CD14-positive monocyte (primary cell): ENCODE data around the gene GSK3A. TPM values are rescaled to one million over a fixed set of nuclear protein-coding genes. Genes with fewer than 3 reads are reported as not detected.
A peak's percentile ranks its signal among the peaks of the same experiment; 100 is the strongest.

Experiments used
- DNase-seq, 3 donors: peaks; one replicate each; pipeline ENCODE4 v3.0.0-alpha.2; 2011 to 2022
- H2AFZ ChIP-seq: 2 replicates; pipeline ENCODE4 v1.6.0; 2012; ENCODE audit warnings: mild to moderate bottlenecking, low read depth, low read length, inconsistent platforms; ENCODE audit not compliant: insufficient read depth, poor library complexity, severe bottlenecking
- H3K27ac ChIP-seq, 2 donors: 1 replicate in 1 of 2; 2 replicates in 1 of 2; pipeline ENCODE4 v1.5.1; 2012 to 2013; ENCODE audit warnings: low read length in 2 of 2, control low read depth in 1 of 2, inconsistent platforms in 1 of 2, low read depth in 1 of 2, mild to moderate bottlenecking in 1 of 2
- H3K27me3 ChIP-seq, 2 donors: one replicate each; pipeline versions ENCODE4 v1.6.0 to v1.6.1; 2011 to 2013; ENCODE audit warnings: low read length in 2 of 2; ENCODE audit not compliant: control insufficient read depth in 2 of 2, insufficient read depth in 2 of 2
- H3K36me3 ChIP-seq, 2 donors: replicated peaks in 1 of 2; 1 replicate in 1 of 2; 2 replicates in 1 of 2; pipeline versions ENCODE4 v1.5.1 to v1.6.1; 2012 to 2013; ENCODE audit warnings: low read length in 2 of 2, control low read depth in 1 of 2, inconsistent platforms in 1 of 2, mild to moderate bottlenecking in 1 of 2; ENCODE audit not compliant: insufficient read depth in 2 of 2, control insufficient read depth in 1 of 2
- H3K4me1 ChIP-seq, 2 donors: 1 replicate in 1 of 2; 2 replicates in 1 of 2; pipeline versions ENCODE4 v1.5.1 to v1.6.1; 2012 to 2013; ENCODE audit warnings: low read length in 2 of 2, control low read depth in 1 of 2, inconsistent platforms in 1 of 2, mild to moderate bottlenecking in 1 of 2, moderate library complexity in 1 of 2; ENCODE audit not compliant: insufficient read depth in 2 of 2, control insufficient read depth in 1 of 2
- H3K4me2 ChIP-seq: replicated peaks from 2 replicates; pipeline ENCODE3; 2012; ENCODE audit warnings: low read length, moderate library complexity, mild to moderate bottlenecking; ENCODE audit not compliant: poor library complexity, severe bottlenecking; ENCODE audit errors: extremely low read depth
- H3K4me3 ChIP-seq, 3 experiments: fragments of 200-600 bp in 1 of 3; sonication (generic) in 1 of 3; replicated peaks in 1 of 3; 1 replicate in 2 of 3; 2 replicates in 1 of 3; pipeline ENCODE4 v1.5.1; 2011 to 2013; ENCODE audit warnings: low read length in 3 of 3, mild to moderate bottlenecking in 3 of 3, control low read depth in 2 of 3, low read depth in 2 of 3, inconsistent platforms in 1 of 3, moderate library complexity in 1 of 3
- H3K79me2 ChIP-seq: 2 replicates; pipeline ENCODE4 v1.6.0; 2012; ENCODE audit warnings: mild to moderate bottlenecking, control low read depth, inconsistent platforms, low read length, moderate library complexity; ENCODE audit not compliant: insufficient read depth
- H3K9ac ChIP-seq: 2 replicates; pipeline ENCODE4 v1.6.0; 2017; ENCODE audit warnings: low read length, mild to moderate bottlenecking; ENCODE audit not compliant: insufficient read depth, poor library complexity, severe bottlenecking
- H3K9me3 ChIP-seq, 2 donors: replicated peaks in 1 of 2; 1 replicate in 1 of 2; 2 replicates in 1 of 2; pipeline versions ENCODE4 v1.5.1 to v1.6.1; 2012 to 2013; ENCODE audit warnings: low read length in 2 of 2, control low read depth in 1 of 2; ENCODE audit not compliant: control insufficient read depth in 1 of 2, insufficient read depth in 1 of 2
- H4K20me1 ChIP-seq: 2 replicates; pipeline ENCODE4 v1.6.0; 2012; ENCODE audit warnings: mild to moderate bottlenecking, low read length, control low read depth, moderate library complexity; ENCODE audit not compliant: insufficient read depth
- H3K27ac Mint-ChIP-seq, 7 donors: one replicate each; pipeline ENCODE4 v1.8.0; 2020; ENCODE audit warnings: mild to moderate bottlenecking in 7 of 7, mixed read lengths in 7 of 7, moderate library complexity in 6 of 7, inconsistent platforms in 2 of 7
- H3K27me3 Mint-ChIP-seq, 3 donors: one replicate each; pipeline ENCODE4 v1.8.0; 2021 to 2022; ENCODE audit warnings: low read depth in 3 of 3, mild to moderate bottlenecking in 3 of 3, mixed read lengths in 3 of 3, moderate library complexity in 3 of 3, inconsistent platforms in 1 of 3
- H3K36me3 Mint-ChIP-seq, 2 donors: one replicate each; pipeline ENCODE4 v1.8.0; 2020; ENCODE audit warnings: mixed read lengths in 2 of 2, inconsistent platforms in 1 of 2, mild to moderate bottlenecking in 1 of 2
- H3K4me1 Mint-ChIP-seq: one replicate; pipeline ENCODE4 v1.8.0; 2020; ENCODE audit warnings: mild to moderate bottlenecking, mixed read lengths
- H3K4me3 Mint-ChIP-seq, 2 donors: one replicate each; pipeline ENCODE4 v1.8.0; 2020; ENCODE audit warnings: mild to moderate bottlenecking in 2 of 2, mixed read lengths in 2 of 2, moderate library complexity in 1 of 2
- H3K9me3 Mint-ChIP-seq, 7 donors: one replicate each; pipeline ENCODE4 v1.8.0; 2020 to 2022; ENCODE audit warnings: mixed read lengths in 7 of 7, mild to moderate bottlenecking in 6 of 7, moderate library complexity in 6 of 7, inconsistent platforms in 2 of 7
- WGBS: methylation state at CpG from one replicate; pipeline ENCODE4 v1.1.5; 2013; ENCODE audit warnings: missing lambda C conversion rate; ENCODE audit not compliant: insufficient coverage; 5-methylcytosine and 5-hydroxymethylcytosine counted together
- intact Hi-C, 2 donors: fragments of 100-400 bp; cut with micrococcal nuclease; formaldehyde crosslinking; loops; one replicate each; pipeline versions ENCODE4 v1.15.0 to v1.15.1; 2023
- polyA plus RNA-seq, 3 donors: library from polyadenylated mRNA; depleted of rRNA in 1 of 3; unstranded in 2 of 3; stranded (reverse) in 1 of 3; fragments of 300-500 nt in 2 of 3; fragments of >200 nt in 1 of 3; fragmentation: Illumina TruSeq in 2 of 3; gene quantifications; 1 replicate in 2 of 3; 2 replicates in 1 of 3; pipeline ENCODE4 v1.2.3, GENCODE V29; 2012 to 2021
- TF ChIP-seq, protein P1 (sequence below): fragments of 200-600 bp; IDR thresholded peaks from one replicate; pipeline ENCODE4 v1.8.0; 2022; ENCODE audit warnings: antibody characterized with exemption, mild to moderate bottlenecking

Gene GSK3A
- polyA plus RNA-seq, 3 donors = 12.3 to 47.2 (median 14.9) TPM

DNA sequence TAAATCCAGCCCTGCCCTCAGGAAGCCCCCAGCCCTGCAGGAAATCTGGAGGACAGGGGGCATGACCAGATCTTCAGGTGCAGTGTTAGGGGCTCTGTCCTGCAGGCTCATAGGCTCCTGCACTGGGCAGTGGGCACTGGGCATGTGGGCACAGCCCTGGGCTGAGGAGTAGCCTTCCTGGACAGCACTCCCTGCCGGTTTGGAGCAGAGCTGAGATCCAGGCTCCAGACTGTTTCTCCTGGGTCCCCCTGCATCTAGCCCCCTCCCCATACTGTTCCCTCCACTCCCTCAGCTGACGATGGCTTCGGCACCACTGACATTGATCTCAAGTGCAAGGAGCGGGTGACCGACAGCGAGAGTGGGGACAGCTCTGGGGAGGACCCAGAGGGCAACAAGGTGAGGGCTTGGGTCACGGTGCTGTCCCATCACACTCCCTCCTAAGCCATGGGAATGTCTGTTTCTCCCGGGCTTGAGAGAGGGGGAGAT is 47.2 kb upstream of the GSK3A start:
- H2AFZ ChIP-seq = no peak overlapping the region
- no peak for DNase-seq
- peaks cover 93% of the 10 kb centered on the region for H4K20me1 ChIP-seq
- no peaks in the 10 kb centered on the region for H3K9me3 ChIP-seq
- peaks cover 71 to 76% of the 10 kb centered on the region in 2 donors for H3K36me3 ChIP-seq
- H3K4me3 ChIP-seq = no peak overlapping the region
- peaks cover 29 to 38% of the 10 kb centered on the region in 2 donors for H3K4me1 ChIP-seq
- TF ChIP-seq, protein P1, sequence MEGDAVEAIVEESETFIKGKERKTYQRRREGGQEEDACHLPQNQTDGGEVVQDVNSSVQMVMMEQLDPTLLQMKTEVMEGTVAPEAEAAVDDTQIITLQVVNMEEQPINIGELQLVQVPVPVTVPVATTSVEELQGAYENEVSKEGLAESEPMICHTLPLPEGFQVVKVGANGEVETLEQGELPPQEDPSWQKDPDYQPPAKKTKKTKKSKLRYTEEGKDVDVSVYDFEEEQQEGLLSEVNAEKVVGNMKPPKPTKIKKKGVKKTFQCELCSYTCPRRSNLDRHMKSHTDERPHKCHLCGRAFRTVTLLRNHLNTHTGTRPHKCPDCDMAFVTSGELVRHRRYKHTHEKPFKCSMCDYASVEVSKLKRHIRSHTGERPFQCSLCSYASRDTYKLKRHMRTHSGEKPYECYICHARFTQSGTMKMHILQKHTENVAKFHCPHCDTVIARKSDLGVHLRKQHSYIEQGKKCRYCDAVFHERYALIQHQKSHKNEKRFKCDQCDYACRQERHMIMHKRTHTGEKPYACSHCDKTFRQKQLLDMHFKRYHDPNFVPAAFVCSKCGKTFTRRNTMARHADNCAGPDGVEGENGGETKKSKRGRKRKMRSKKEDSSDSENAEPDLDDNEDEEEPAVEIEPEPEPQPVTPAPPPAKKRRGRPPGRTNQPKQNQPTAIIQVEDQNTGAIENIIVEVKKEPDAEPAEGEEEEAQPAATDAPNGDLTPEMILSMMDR = no peak
- intact Hi-C loops = loop anchor here in 1 of 2 donors (5.0 to 10.0 kb wide), 4 partner anchors 37 to 185 kb away; partner anchors contain the start of gene POU2F2
- Mint-ChIP-seq H3K27me3 (peaks cover 0 to 5% (median 0%) of the 10 kb centered on the region in 3 donors), H3K27ac (peak overlapping the region in 1 of 7 donors; percentile 48), H3K4me3 (no peak overlapping the region), H3K4me1 (peaks cover 33% of the 10 kb centered on the region), H3K9me3 (no peaks in the 10 kb centered on the region), H3K36me3 (peaks cover 57 to 76% of the 10 kb centered on the region in 2 donors)
- no peaks in the 10 kb centered on the region for H3K27me3 ChIP-seq
- H3K9ac ChIP-seq = no peak overlapping the region
- H3K79me2 ChIP-seq = peaks cover 28% of the 10 kb centered on the region
- peak overlapping the region in 1 of 2 donors; percentile 15 for H3K27ac ChIP-seq
- 92% methylated on average over 2 of the region's 8 CpGs for WGBS
- no peak overlapping the region for H3K4me2 ChIP-seq

DNA sequence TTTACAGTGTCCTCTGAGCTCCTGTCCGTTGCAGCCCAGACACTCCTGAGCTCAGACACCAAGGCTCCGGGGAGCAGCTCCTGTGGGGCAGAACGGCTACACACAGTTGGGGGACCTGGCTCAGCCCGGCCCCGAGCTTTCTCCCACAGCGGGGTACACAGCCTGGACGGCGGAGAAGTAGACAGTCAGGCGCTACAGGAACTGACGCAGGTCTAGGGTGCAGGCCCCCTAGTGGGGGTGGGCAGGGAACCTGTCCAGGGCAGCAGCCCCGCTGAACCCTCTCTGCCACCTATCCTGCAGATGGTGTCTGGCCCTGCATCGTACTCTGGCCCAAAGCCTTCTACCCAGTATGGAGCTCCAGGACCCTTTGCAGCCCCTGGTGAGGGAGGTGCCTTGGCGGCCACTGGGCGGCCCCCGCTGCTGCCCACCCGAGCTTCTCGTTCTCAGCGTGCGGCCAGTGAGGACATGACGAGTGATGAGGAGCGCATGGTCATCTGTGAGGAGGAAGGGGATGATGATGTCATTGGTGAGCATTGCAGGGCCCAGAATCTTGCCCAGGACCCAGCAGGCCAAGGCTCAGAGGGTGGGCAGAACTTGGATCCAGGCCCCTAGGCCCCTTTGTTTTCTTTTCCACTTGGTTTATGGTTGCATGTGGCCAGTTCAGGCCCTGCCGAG is 46.6 kb upstream of the GSK3A start:
- Histone ChIP-seq H3K27me3 (no peaks in the 10 kb centered on the region), H2AFZ (no peak overlapping the region), H3K27ac (peak overlapping the region in 1 of 2 donors; percentile 56), H3K9me3 (no peaks in the 10 kb centered on the region), H3K9ac (no peak overlapping the region), H4K20me1 (peaks cover 88% of the 10 kb centered on the region), H3K4me2 (no peak overlapping the region), H3K4me3 (no peak overlapping the region), H3K79me2 (peaks cover 30% of the 10 kb centered on the region), H3K36me3 (peaks cover 66 to 70% of the 10 kb centered on the region in 2 donors), H3K4me1 (peaks cover 30 to 39% of the 10 kb centered on the region in 2 donors)
- Mint-ChIP-seq H3K4me1 (peaks cover 33% of the 10 kb centered on the region), H3K27ac (no peak overlapping the region), H3K36me3 (peaks cover 51 to 70% of the 10 kb centered on the region in 2 donors), H3K4me3 (no peak overlapping the region), H3K9me3 (no peaks in the 10 kb centered on the region), H3K27me3 (peaks cover 0 to 5% (median 0%) of the 10 kb centered on the region in 3 donors)
- 93% methylated on average over 17 of the region's 22 CpGs for WGBS
- DNase-seq = no peak
- intact Hi-C loops = loop anchor here in 1 of 2 donors (5.0 to 10.0 kb wide), 3 partner anchors 37 to 154 kb away; partner anchors contain the start of gene POU2F2
- TF ChIP-seq, protein P1 = no peak
